IMR-90 (cell line): ENCODE results near the gene MACROD1.

ENCODE experiments used
- CTCF ChIP-seq: conservative IDR thresholded peaks from 2 replicates; pipeline ENCODE4 v1.5.1; 2012; ENCODE audit warnings: mild to moderate bottlenecking, low read depth, low read length, improper control_type of control experiment
- FOS ChIP-seq: fragments of 150-350 bp; IDR thresholded peaks from 2 replicates; pipeline ENCODE4 v1.6.1; 2016; ENCODE audit warnings: low read depth, low read length
- MAZ ChIP-seq: IDR thresholded peaks from 2 replicates; pipeline ENCODE4 v1.6.1; 2012; ENCODE audit warnings: low read depth, mild to moderate bottlenecking, low read length, improper control_type of control experiment, moderate library complexity, borderline replicate concordance
- POLR2A ChIP-seq: IDR thresholded peaks from 2 replicates; pipeline ENCODE4 v1.6.1; 2012; ENCODE audit warnings: mild to moderate bottlenecking, low read depth, low read length

GRCh38 chr11:64064374-64065140, 101.4 kb downstream of the MACROD1 start:
- TF ChIP-seq CTCF (no peak), MAZ (no peak), POLR2A (no peak), FOS (no peak)
